K562 (cell line): ENCODE measurements around the gene AHSP. TPM values are rescaled to one million over a fixed set of nuclear protein-coding genes. Genes with fewer than 3 reads are reported as not detected.

Experiments
- ATF7 ChIP-seq: fragments of 450-650 bp; IDR thresholded peaks from 2 replicates; pipeline ENCODE4 v1.7.1; 2014; ENCODE audit warnings: mild to moderate bottlenecking, moderate library complexity
- CEBPB ChIP-seq: fragments of 450-650 bp; IDR thresholded peaks from 2 replicates; pipeline ENCODE4 v1.6.1; 2016; ENCODE audit warnings: missing genetic modification characterization, missing compliant biosample characterization
- E2F3 ChIP-seq: fragments of 250-450 bp; sonication (Bioruptor Pico); IDR thresholded peaks from 2 replicates; pipeline ENCODE4 v1.4.0; 2020; ENCODE audit warnings: mild to moderate bottlenecking
- E2F8 ChIP-seq: fragments of 450-650 bp; IDR thresholded peaks from 2 replicates; pipeline ENCODE4 v1.7.1; 2018; ENCODE audit warnings: mild to moderate bottlenecking, low read depth; ENCODE audit not compliant: partially characterized antibody
- MYC ChIP-seq, 2 experiments: fragments of 250-450 bp in 1 of 2; sonication (Bioruptor Pico) in 1 of 2; IDR thresholded peaks; 2 replicates each; pipeline versions ENCODE4 v1.5.1 to v1.6.1; 2012 to 2021; ENCODE audit warnings: low read depth in 2 of 2, borderline replicate concordance in 1 of 2, improper control_type of control experiment in 1 of 2, low read length in 1 of 2, mild to moderate bottlenecking in 1 of 2, moderate library complexity in 1 of 2
- NFRKB ChIP-seq: fragments of 450-650 bp; IDR thresholded peaks from 2 replicates; pipeline ENCODE4 v1.6.1; 2016; ENCODE audit warnings: low read depth
- PREB ChIP-seq: sonication (generic); formaldehyde crosslinking; IDR thresholded peaks from 2 replicates; pipeline ENCODE4 v1.8.1; 2023; ENCODE audit warnings: mild to moderate bottlenecking, missing genetic modification reagents
- SMAD1 ChIP-seq: fragments of 150-350 bp; IDR thresholded peaks from 2 replicates; pipeline ENCODE4 v1.6.1; 2014; ENCODE audit warnings: low read length, low read depth; ENCODE audit not compliant: partially characterized antibody
- TAF15 ChIP-seq: fragments of 200-400 bp; formaldehyde crosslinking; IDR thresholded peaks from 2 replicates; pipeline ENCODE4 v1.6.1; 2017; ENCODE audit warnings: mild to moderate bottlenecking, low read depth, low read length, moderate library complexity
- TFAP4 ChIP-seq: sonication (generic); formaldehyde crosslinking; IDR thresholded peaks from 2 replicates; pipeline ENCODE4 v1.8.0; 2022; ENCODE audit warnings: missing genetic modification reagents, mild to moderate bottlenecking, moderate library complexity, borderline replicate concordance
- ZBTB5 ChIP-seq: fragments of 450-650 bp; IDR thresholded peaks from 2 replicates; pipeline ENCODE4 v1.6.1; 2017; ENCODE audit warnings: antibody characterized with exemption
- ZFP1 ChIP-seq: fragments of 450-650 bp; formaldehyde crosslinking; IDR thresholded peaks from 2 replicates; pipeline ENCODE4 v1.4.0; 2020; ENCODE audit warnings: mild to moderate bottlenecking, mixed read lengths
- ZFP91 ChIP-seq: sonication (generic); formaldehyde crosslinking; IDR thresholded peaks from 2 replicates; pipeline ENCODE4 v1.8.0; 2022; ENCODE audit warnings: mild to moderate bottlenecking, missing genetic modification reagents
- ZNF280A ChIP-seq: fragments of 450-650 bp; IDR thresholded peaks from 2 replicates; pipeline ENCODE4 v1.6.1; 2018; ENCODE audit warnings: mild to moderate bottlenecking, low read depth; ENCODE audit not compliant: partially characterized antibody
- ZNF41 ChIP-seq: fragments of 250-450 bp; sonication (Bioruptor Pico); conservative IDR thresholded peaks from 2 replicates; pipeline ENCODE4 v1.4.0; 2020; ENCODE audit warnings: mild to moderate bottlenecking
- polyA plus RNA-seq, 8 experiments: library from polyadenylated mRNA; depleted of rRNA in 4 of 8; stranded (reverse) in 5 of 8; unstranded in 3 of 8; fragments of >200 nt; fragmentation: Nextera tagmentation in 2 of 8; fragmentation: Illumina TruSeq in 1 of 8; extraction: Ambion mirVana in 2 of 8; extraction: Trizol in 1 of 8; gene quantifications; 2 replicates each; pipeline versions ENCODE4 v1.2.1 to v1.2.3, GENCODE V29; 2011 to 2014; ENCODE audit warnings: inconsistent platforms in 1 of 8, missing spikeins in 1 of 8
- total RNA-seq, 7 experiments: library from RNA; depleted of rRNA in 6 of 7; stranded (reverse); fragments of >200 nt in 6 of 7; fragmentation: Illumina TruSeq in 2 of 7; extraction: Trizol in 2 of 7; gene quantifications; 2 replicates each; pipeline versions ENCODE4 v1.2.1 to v1.2.3, GENCODE V29; 2011 to 2021; ENCODE audit warnings: low replicate concordance in 1 of 7

The AHSP gene
- total and polyA plus RNA-seq, 9 of the 15 experiments (the other 6 are each of a cell fraction or from before 2014, with no cell fraction given) = 6.6 to 99.1 (median 25.8) TPM

GRCh38 chr16:31507929-31508705 is 19.6 kb upstream of the AHSP start, which contains the start of gene RUSF1 (continued):
- no peak for TF ChIP-seq ZFP1
- TF ChIP-seq ZBTB5 = no peak
- no peak for TF ChIP-seq E2F3 (CRISPR knock-in tag)
- TF ChIP-seq ZNF41 = no peak
- TF ChIP-seq ATF7 = peak; percentile 69
- TF ChIP-seq E2F8 = peak; percentile 42
- peak; percentile 24 for TF ChIP-seq NFRKB
- TF ChIP-seq TFAP4 (CRISPR knock-in tag) = peak; percentile 86
- TF ChIP-seq ZNF280A = no peak
- no peak for TF ChIP-seq TAF15
- TF ChIP-seq ZFP91 (CRISPR knock-in tag) = no peak
- TF ChIP-seq SMAD1 = peak; percentile 66
- TF ChIP-seq MYC (IDR thresholded peaks at IDR 0.05; ENCODE audit: low read depth, low read length) = peak; percentile 94
- TF ChIP-seq MYC (CRISPR knock-in tag; IDR thresholded peaks at IDR 0.05; ENCODE audit: borderline replicate concordance, low read depth) = no peak; the same call in 1 of the 2 replicates
- no peak for TF ChIP-seq CEBPB (tag)
- TF ChIP-seq PREB (CRISPR knock-in tag) = no peak
